Activated naive CD4-positive, alpha-beta T cell treated with anti-CD3 and anti-CD28 coated beads for 36 hours (primary cell): Measurements from ENCODE around the gene LRPAP1. TPM values are rescaled to one million over a fixed set of nuclear protein-coding genes. Genes with fewer than 3 reads are reported as not detected.
A peak's percentile ranks its signal among the peaks of the same experiment; 100 is the strongest.
"Not testable (repeated sequence)": the region's sequence is repeated elsewhere in the genome, so short reads cannot be mapped to it uniquely, and the experiment has no call there.

ENCODE experiments used
- CTCF ChIA-PET: fragments of 350-600 bp; sonication (Branson Sonifier 250); formaldehyde crosslinking; loops from one replicate; lab custom pipeline; 2021; ENCODE audit warnings: antibody characterized with exemption; lab: Charles Lee
- DNase-seq: peaks from one replicate; pipeline ENCODE4 v3.0.0-alpha.2; 2020
- H3K27ac Mint-ChIP-seq: one replicate; pipeline ENCODE4 v1.8.0; 2021; ENCODE audit warnings: mild to moderate bottlenecking, mixed read lengths
- H3K27me3 Mint-ChIP-seq: one replicate; pipeline ENCODE4 v1.8.0; 2021; ENCODE audit warnings: low read depth, mixed read lengths
- H3K36me3 Mint-ChIP-seq: one replicate; pipeline ENCODE4 v1.8.0; 2021; ENCODE audit warnings: low read depth, mixed read lengths
- H3K4me1 Mint-ChIP-seq: one replicate; pipeline ENCODE4 v1.8.0; 2021; ENCODE audit warnings: low read depth, mixed read lengths
- H3K4me3 Mint-ChIP-seq: one replicate; pipeline ENCODE4 v1.8.0; 2021; ENCODE audit warnings: mild to moderate bottlenecking, moderate library complexity, mixed read lengths
- H3K9me3 Mint-ChIP-seq: one replicate; pipeline ENCODE4 v1.8.0; 2021; ENCODE audit warnings: mixed read lengths
- intact Hi-C: fragments of 100-400 bp; cut with micrococcal nuclease; formaldehyde crosslinking; loops from one replicate; pipeline ENCODE4 v1.15.1; 2023
- total RNA-seq, 2 experiments: library from RNA; stranded (reverse); gene quantifications; one replicate each; pipeline ENCODE4 v1.2.3, GENCODE V29; 2021

LRPAP1 gene
- total RNA-seq = 10 to 100 TPM; 50.2 TPM

- Mint-ChIP-seq H3K27ac (peak within 1 kb of the TSS; percentile 90), H3K9me3 (peaks cover 3% of the 10 kb centered on the region), H3K36me3 (peaks cover 6% of the 10 kb centered on the region), H3K4me3 (peak within 1 kb of the TSS; percentile 100), H3K27me3 (peaks cover 6% of the 10 kb centered on the region), H3K4me1 (peaks cover 32% of the 10 kb centered on the region)
- intact Hi-C loops = loop anchor here (1.0 to 10.0 kb wide), 5 partner anchors 240 to 715 kb away; partner anchors contain the start of genes GRK4, NOP14 and TMEM128
- CTCF ChIA-PET = no interaction called here
- DNase-seq = peak; percentile 83
Measured at GRCh38 chr4:3531879-3532750, at the start of gene LRPAP1. Gene LRPAP1 (minus strand): TSS chr4:3532422. CDS start chr4:3532412, 10 bp downstream.

GRCh38 chr4:3581334-3582090 is 49.3 kb upstream of the LRPAP1 start:
- CTCF ChIA-PET, intact Hi-C loops, H3K9me3 Mint-ChIP-seq, H3K4me3 Mint-ChIP-seq, H3K27ac Mint-ChIP-seq, H3K4me1 Mint-ChIP-seq, DNase-seq, H3K36me3 Mint-ChIP-seq: not testable (repeated sequence)
- peaks cover 12% of the 10 kb centered on the region for H3K27me3 Mint-ChIP-seq

DNA sequence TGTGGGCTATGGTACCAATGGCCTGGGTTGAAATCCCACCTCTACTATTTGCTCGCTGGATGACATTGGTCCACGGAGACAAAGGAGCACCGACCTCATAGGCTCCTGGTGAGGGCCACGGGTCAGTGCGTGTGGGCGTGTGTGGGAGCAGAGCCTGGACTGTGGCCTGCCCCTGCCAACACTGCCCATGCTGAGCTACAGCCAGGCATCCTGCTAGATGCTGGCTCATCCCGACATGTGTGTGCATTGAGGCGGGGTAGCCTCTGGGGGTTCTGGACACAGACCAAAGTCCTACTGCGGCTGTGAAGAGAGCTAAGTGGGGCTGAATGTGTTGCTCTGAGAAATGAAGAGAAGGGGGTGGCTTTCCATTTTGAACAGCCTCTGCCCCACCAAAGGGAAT is 48.6 kb upstream of the LRPAP1 start:
- intact Hi-C loops, H3K4me1 Mint-ChIP-seq, DNase-seq, H3K27ac Mint-ChIP-seq, CTCF ChIA-PET, H3K36me3 Mint-ChIP-seq, H3K4me3 Mint-ChIP-seq, H3K9me3 Mint-ChIP-seq: not testable (repeated sequence)
- peaks cover 12% of the 10 kb centered on the region for H3K27me3 Mint-ChIP-seq

GRCh38 chr4:3578527-3579144 is 46.4 kb upstream of the LRPAP1 start:
- CTCF ChIA-PET, intact Hi-C loops, H3K4me1 Mint-ChIP-seq, H3K36me3 Mint-ChIP-seq, DNase-seq, H3K4me3 Mint-ChIP-seq, H3K27ac Mint-ChIP-seq, H3K9me3 Mint-ChIP-seq: not testable (repeated sequence)
- peaks cover 12% of the 10 kb centered on the region for H3K27me3 Mint-ChIP-seq

- intact Hi-C loops, CTCF ChIA-PET, DNase-seq, H3K4me1 Mint-ChIP-seq, H3K9me3 Mint-ChIP-seq, H3K4me3 Mint-ChIP-seq, H3K27ac Mint-ChIP-seq, H3K36me3 Mint-ChIP-seq: not testable (repeated sequence)
- peaks cover 12% of the 10 kb centered on the region for H3K27me3 Mint-ChIP-seq
Measured at GRCh38 chr4:3578052-3578451, 45.8 kb upstream of the LRPAP1 start.

GRCh38 chr4:3577208-3577892 is 45.1 kb upstream of the LRPAP1 start:
- H3K4me1 Mint-ChIP-seq, H3K36me3 Mint-ChIP-seq, H3K27ac Mint-ChIP-seq, H3K4me3 Mint-ChIP-seq, CTCF ChIA-PET, H3K27me3 Mint-ChIP-seq, DNase-seq, intact Hi-C loops, H3K9me3 Mint-ChIP-seq: not testable (repeated sequence)

DNA sequence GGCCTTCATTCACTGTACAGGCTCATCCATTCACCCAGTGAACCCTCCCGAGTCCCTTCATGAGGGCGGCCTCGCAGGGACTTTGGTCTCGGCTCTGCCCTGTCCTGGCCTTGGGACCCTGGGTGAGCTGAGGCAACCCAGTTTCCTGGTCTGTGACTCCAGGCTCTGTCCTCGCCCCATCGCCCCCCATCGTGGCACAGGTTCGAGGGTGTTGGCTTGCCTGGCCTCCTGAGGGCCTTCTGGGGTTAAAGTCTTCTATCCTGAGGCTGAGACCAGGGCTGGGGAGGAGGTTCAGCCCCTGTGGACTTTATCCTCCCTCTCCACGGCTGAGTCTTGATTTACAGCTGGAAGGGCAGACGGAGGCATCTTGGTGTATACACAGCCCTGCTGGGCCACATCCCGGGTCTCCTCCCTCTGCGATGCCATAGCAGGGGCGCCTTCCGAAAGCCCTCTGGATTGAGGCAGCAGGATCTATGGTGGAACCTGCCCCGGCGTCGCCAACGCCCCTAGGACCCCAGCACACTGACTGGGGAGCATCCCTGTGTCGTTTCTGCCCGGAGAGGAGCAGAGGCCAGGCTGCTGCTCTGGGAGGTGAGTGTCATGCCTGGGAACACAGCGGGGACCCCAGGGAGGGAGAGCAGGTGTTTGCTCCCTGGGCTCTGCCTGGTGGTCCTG is 44.4 kb upstream of the LRPAP1 start:
- CTCF ChIA-PET, H3K4me3 Mint-ChIP-seq, H3K9me3 Mint-ChIP-seq, H3K36me3 Mint-ChIP-seq, H3K27ac Mint-ChIP-seq, H3K27me3 Mint-ChIP-seq, H3K4me1 Mint-ChIP-seq, DNase-seq, intact Hi-C loops: not testable (repeated sequence)

- intact Hi-C loops, H3K4me1 Mint-ChIP-seq, DNase-seq, CTCF ChIA-PET, H3K36me3 Mint-ChIP-seq, H3K9me3 Mint-ChIP-seq, H3K4me3 Mint-ChIP-seq, H3K27ac Mint-ChIP-seq: not testable (repeated sequence)
- peaks cover 11% of the 10 kb centered on the region for H3K27me3 Mint-ChIP-seq
Measured at GRCh38 chr4:3575426-3576369, 43.5 kb upstream of the LRPAP1 start.

DNA sequence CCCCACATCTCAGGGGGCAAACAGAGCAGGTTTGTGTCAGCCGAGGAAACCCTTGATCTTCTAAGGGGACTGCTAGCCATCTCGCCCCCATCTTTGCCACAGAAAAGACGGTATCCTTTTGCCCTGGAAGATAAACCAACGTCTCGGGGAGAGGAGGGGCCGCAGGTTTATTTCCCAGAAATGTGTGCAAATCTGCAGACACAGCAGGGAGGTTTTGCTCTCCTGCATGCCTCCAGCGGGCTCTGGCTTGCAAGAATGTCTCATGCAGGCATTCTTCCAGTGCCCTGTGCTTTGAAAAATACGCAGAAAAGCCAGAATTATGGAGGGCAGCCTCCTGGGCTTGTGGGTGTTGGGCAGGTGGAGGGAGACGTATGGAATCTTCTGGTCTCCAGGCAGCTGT is 42.6 kb upstream of the LRPAP1 start:
- DNase-seq, H3K4me3 Mint-ChIP-seq, CTCF ChIA-PET, H3K4me1 Mint-ChIP-seq, intact Hi-C loops, H3K27ac Mint-ChIP-seq, H3K9me3 Mint-ChIP-seq, H3K27me3 Mint-ChIP-seq, H3K36me3 Mint-ChIP-seq: not testable (repeated sequence)

DNA sequence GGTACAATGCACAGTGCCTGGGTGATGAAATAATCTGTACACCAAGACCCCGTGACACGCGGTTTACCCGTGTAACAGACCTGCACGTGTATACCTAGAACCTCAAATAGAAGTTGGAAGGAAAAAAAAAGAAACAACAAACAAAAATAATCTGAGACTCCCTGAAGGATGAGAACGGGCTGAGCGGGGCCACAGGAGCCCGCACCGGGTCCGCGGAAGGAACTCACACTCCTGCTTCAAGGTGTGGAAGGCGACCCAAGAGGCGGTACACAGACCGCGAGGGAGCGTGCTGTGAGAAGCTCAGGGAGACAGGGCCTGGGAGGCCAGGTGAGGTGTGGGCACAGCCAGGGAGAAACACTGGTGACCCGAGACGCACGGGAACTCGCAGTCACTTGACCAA is 42.1 kb upstream of the LRPAP1 start:
- H3K27me3 Mint-ChIP-seq, intact Hi-C loops, H3K27ac Mint-ChIP-seq, H3K36me3 Mint-ChIP-seq, DNase-seq, H3K4me1 Mint-ChIP-seq, CTCF ChIA-PET, H3K4me3 Mint-ChIP-seq, H3K9me3 Mint-ChIP-seq: not testable (repeated sequence)

GRCh38 chr4:3573131-3573530 is 40.9 kb upstream of the LRPAP1 start:
- no peak for DNase-seq
- no peaks in the 10 kb centered on the region for H3K4me1 Mint-ChIP-seq
- no peaks in the 10 kb centered on the region for H3K36me3 Mint-ChIP-seq
- H3K27ac Mint-ChIP-seq = no peak overlapping the region
- CTCF ChIA-PET = interaction anchor here (0.7 kb wide), 1 partner anchor 23 kb away, joined by 3 read pairs; no protein-coding TSS in a partner anchor
- intact Hi-C loops = no loop called here
- no peaks in the 10 kb centered on the region for H3K9me3 Mint-ChIP-seq
- H3K4me3 Mint-ChIP-seq = no peak overlapping the region
- H3K27me3 Mint-ChIP-seq = peaks cover 2% of the 10 kb centered on the region
